GM11168 (cell line): ENCODE measurements around the gene BTN1A1.
"Not testable (repeated sequence)": the region's sequence is repeated elsewhere in the genome, so short reads cannot be mapped to it uniquely, and the experiment has no call there.

Experiments used
- in situ Hi-C: fragments of 300-500 bp; cut with MboI; formaldehyde crosslinking; loops from one replicate; pipeline ENCODE4 v1.12.0; 2022; ENCODE audit warnings: low sequenced_read_pairs; ENCODE audit not compliant: unreplicated experiment

The BTN1A1 gene

DNA sequence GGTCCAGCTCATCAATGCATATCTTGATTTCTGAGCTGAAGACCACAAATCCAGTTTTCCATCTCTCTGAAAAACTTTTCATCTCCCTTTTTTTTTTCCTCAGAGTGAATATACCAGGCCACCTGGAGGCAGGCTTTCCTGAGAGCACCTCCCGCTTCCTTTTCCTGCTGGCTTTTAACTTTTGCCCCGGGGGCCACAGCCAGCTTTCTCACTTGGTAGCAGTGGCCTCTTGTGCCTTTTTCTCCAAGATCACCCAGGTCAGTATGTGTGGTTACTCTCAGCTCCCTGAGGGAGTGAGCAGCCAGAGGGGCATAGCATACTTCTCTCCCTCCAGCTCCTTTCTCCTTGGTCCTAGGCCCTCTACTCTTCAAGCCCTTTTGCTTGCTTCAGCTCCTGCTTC, at the start of gene BTN1A1:
Gene BTN1A1 (plus strand): TSS at position 202 of the 400 bp plus-strand sequence. CDS start 984 bp downstream, outside the sequence.
- in situ Hi-C loops = no loop called here

DNA sequence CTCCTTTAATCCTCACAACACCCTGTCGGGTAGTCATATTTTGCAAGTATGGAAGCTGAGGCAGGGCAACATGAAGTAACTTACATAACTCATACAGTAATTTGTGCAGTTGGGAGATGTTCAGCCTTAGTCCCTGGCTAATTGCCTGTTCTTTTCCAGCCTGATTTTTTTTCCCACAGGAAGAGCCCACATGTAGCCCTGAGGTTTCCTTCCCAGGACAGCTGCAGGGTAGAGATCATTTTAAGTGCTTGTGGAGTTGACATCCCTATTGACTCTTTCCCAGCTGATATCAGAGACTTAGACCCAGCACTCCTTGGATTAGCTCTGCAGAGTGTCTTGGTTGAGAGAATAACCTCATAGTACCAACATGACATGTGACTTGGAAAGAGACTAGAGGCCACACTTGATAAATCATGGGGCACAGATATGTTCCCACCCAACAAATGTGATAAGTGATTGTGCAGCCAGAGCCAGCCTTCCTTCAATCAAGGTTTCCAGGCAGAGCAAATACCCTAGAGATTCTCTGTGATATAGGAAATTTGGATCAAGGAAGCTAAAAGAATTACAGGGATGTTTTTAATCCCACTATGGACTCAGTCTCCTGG, 47.4 kb upstream of the BTN1A1 start:
- in situ Hi-C loops = no loop called here

GRCh38 chr6:26454631-26455030, 45.5 kb upstream of the BTN1A1 start:
- in situ Hi-C loops = no loop called here

DNA sequence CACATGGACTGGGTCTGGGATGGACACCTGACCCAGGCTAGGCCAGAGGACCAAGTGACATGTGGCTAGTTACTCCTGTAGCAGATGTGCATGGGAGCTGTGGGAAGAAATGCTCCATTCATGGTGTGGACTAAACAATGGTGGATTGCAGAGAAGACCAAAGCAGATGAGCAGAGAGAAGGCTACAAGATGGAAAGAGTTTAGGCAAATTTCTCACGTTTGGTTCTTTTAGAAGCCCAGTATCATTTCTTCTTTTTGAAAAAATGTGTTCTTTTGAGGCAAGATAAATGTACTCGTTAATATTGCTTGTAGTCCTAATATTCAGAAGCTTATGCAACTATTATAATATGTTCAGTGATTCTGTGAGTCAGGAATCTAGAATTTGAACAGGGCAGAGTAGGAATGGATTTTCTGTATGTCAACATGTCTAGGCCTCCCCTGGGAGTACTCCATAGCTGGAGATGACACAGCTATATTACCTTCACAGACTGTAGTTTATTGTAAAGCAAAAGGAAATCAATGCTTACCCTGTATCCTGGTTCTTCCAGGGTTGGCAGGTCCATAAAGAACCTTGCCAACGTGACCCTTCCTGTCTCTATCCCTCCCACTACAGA, 44.6 kb upstream of the BTN1A1 start:
- in situ Hi-C loops = no loop called here

DNA sequence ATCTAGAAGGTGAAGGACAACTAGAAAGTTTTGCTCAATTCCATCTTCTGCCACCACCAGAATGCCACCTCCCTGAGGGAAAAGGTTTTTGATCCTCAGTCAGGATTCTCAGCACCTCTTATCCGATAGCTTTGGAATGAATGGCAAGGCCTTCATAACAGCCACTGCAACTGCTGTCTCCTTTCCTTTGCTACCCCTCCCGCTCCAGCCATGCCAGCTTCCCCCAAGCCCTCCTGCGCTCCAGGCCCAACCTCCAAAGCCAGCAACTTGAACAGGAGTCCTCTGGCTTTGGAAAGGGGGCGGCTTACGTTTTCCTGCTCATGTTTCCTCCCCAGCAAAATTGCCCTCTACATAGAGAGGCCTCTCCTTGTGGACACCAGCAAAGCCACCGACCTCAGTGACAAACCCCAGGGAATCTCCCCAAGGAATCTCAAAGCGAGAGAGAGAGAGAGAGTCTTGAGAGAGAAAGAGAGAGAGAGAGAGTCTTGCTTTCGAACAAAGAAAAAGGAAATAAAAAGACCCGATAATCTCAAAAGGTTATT, 42.8 kb upstream of the BTN1A1 start:
- in situ Hi-C loops = no loop called here

DNA sequence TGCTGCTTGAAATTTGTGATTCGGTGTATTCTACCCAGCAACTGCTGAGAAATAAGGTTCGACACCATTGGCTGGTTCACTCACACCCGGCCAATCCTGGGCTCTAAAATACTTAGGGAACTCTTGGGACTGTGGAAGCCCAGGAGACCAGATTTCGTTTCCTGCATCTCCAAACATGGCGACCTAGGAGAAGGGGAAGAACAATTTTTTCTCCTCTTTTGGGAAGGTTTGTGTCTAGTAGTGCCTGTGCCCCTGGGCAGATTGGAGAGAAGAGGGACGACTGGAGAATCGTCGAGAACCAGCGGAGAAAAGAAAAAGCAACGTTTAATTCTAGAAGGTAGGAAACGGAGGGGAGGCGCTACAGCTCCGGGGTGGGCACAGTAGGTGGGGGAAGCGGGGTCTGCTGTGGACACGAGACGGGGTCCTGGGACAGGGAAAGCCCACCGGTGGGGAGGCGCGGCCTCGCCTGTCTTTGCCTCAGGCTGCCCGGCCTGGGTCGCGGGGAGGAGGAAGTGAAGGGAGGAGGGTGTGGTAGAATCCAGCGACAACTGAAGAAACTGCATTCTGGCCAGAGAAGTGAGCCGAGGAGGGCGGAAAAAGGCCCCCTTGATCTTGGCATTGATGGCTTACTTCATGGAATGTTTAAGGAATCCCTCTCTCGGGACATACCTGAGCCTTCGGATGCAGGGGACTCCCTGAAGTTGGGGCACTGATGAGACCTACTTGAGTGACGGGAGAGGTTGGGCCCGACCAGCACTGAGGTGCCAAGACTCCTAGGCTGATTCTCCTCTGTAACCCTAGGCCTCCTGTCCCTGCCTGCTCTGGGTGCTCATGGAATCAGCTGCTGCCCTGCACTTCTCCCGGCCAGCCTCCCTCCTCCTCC, 42.1 kb upstream of the BTN1A1 start, which contains the start of gene BTN2A1:
Gene BTN2A1 (plus strand): TSS at position 150 of the 883 bp plus-strand sequence. CDS start 682 bp downstream, at position 832.
- in situ Hi-C loops = no loop called here

GRCh38 chr6:26459023-26459810, 40.9 kb upstream of the BTN1A1 start:
- in situ Hi-C loops = no loop called here

- in situ Hi-C loops = not testable (repeated sequence)
Observed at GRCh38 chr6:26461353-26461752, 38.8 kb upstream of the BTN1A1 start.

DNA sequence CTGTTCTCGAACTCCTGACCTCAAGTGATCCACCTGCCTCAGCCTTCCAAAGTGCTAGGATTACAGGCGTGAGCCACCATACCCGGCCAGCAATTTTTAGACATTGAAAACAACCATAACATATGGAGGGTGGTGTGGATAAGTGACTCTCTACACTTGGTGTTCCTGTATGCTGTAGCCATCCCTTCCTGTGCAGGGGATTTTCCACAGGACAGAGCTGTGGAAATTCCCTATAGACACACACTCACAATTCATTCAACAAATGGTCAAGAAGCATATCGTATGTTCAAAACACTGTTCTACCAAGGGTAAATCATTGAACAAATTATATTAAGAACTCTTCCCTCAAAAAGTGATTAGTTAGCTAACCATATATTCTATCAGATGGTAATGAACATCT, 36.1 kb upstream of the BTN1A1 start:
- in situ Hi-C loops = no loop called here

DNA sequence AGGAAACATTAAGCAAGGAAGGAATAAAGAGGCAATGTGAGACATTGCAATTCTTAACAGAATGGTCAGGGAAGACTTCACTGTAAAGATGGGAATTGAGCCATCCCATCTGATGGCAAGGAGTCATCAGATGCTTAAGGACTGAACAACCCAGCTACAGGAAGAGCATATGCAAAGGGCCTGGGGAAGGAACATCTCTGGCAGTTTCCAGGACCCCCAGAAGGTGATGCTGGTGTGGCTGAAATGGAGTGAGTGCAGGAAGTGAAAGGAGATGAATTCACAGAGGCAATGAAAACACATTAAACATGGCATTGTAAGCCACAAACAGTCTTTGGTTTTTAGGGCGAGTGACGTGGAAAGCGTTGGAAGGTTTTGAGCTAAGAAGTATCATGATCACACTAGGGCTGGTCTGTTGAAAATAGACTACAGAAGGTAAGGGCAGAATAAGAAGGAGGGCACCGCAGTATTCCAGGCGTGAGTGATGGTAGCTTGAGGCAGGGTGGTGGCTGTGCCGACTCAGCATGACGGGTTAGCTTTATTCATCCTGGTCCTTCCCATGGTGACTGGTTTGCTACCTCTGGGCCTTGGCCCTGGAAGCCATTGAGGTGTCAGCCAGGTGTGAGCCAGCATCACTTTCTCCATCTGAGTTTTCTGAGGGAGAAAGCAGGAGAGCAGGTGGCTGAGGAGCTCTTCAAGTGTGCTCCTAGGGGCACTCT, 35.5 kb upstream of the BTN1A1 start:
- in situ Hi-C loops = no loop called here

DNA sequence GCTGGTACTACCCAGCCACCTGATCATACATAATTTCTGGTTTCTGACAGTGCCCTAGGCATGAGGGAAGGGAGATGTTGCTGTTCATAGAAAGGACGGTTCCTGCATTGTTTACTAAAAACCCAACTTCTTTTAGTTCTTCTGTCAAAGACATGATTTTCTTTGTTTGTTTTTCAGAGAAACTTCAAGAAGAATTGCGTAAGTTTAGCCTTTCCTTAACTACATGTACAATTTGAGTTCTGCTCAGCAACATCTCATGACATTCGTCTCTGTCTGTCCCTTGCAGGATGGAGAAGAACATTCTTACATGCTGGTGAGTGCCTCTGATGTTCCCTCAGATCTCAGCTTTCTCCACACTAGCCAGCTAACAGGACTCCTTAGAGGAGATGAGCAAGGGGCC, 34.3 kb upstream of the BTN1A1 start:
- in situ Hi-C loops = no loop called here

DNA sequence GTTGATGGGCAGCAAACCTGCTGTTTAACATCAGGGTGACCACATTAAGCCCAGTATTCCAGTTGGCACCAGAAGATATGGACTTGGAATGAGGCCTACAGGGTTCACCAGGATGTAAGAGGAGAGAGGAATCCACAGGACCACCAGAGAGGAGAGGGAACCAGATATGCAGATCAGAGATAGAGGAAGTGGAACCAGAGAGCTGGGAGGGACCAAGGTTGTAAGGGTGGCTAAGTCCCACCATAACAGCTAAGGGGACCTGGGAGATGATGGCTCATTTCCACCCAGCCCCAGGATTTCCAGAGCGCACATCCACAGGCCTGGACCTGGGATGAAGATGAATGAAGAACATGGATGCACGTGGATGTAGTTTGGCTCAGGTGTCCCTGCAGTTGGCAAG, 31.3 kb upstream of the BTN1A1 start:
- in situ Hi-C loops = no loop called here

GRCh38 chr6:26470643-26471042, 29.5 kb upstream of the BTN1A1 start:
- in situ Hi-C loops = no loop called here

- in situ Hi-C loops = no loop called here
Observed at GRCh38 chr6:26471970-26472369, 28.1 kb upstream of the BTN1A1 start.

- in situ Hi-C loops = no loop called here
Observed at GRCh38 chr6:26472549-26473290, 27.4 kb upstream of the BTN1A1 start.

- in situ Hi-C loops = no loop called here
Observed at GRCh38 chr6:26473429-26473757, 26.7 kb upstream of the BTN1A1 start.

- in situ Hi-C loops = no loop called here
Observed at GRCh38 chr6:26473758-26474438, 26.2 kb upstream of the BTN1A1 start.

- in situ Hi-C loops = no loop called here
Observed at GRCh38 chr6:26474439-26474881, 25.6 kb upstream of the BTN1A1 start.
